ENCODE results near the gene DTX3. TPM values are rescaled to one million over a fixed set of nuclear protein-coding genes. Genes with fewer than 3 reads are reported as not detected.

Gene DTX3
- polyA plus RNA-seq, 3 donors = 0.08 to 1.3 TPM; not detected in 1

DNA sequence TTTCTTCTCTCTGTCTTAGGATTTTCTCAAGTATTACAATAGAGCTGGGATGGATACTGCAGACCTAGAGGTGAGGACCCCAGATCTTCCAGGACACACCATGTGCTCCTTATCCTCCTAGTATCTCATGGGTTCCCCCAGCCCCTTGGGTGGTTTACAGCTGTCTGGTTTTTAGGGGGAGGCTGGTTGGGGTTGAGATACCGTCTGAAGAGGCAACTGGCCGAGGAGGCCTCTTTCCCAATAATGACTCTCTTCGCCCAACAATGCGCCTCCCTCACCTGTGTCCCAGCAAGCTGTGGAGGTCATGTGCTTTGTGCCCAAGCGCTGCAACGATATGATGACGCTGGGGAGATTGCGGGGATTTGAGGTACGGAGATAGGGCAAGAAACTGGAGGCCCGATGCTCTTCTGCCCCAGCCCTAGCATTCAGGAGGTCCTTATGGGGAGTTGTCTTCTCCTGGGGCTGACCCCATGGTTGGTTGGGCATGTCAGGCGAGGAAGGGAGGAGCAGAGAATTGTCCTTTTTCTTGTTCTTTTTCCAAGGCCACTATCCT, 10.4 kb downstream of the DTX3 start:
- H3K9me3 Mint-ChIP-seq = peaks cover 0 to 14% (median 2%) of the 10 kb centered on the region in 7 donors
- Histone ChIP-seq H3K9ac (ENCODE audit: insufficient read depth, low read length, poor library complexity, severe bottlenecking) (no peak overlapping the region), H3K27me3 (ENCODE audit: control insufficient read depth in 2 of 2, insufficient read depth in 2 of 2, low read length in 2 of 2) (peaks cover 46 to 91% of the 10 kb centered on the region in 2 donors), H3K4me1 (ENCODE audit: control insufficient read depth in 1 of 2, insufficient read depth in 2 of 2, low read length in 2 of 2) (peaks cover 16 to 23% of the 10 kb centered on the region in 2 donors), H4K20me1 (ENCODE audit: insufficient read depth, low read length) (no peaks in the 10 kb centered on the region), H3K79me2 (ENCODE audit: insufficient read depth, low read length) (no peaks in the 10 kb centered on the region), H3K4me3 (replicated peaks in 1 of 3; ENCODE audit: low read depth in 2 of 3, low read length in 3 of 3) (no peak overlapping the region), H3K27ac (ENCODE audit: low read depth in 1 of 2, low read length in 2 of 2) (no peak overlapping the region), H2AFZ (ENCODE audit: insufficient read depth, low read depth, low read length, poor library complexity, severe bottlenecking) (no peak overlapping the region), H3K9me3 (replicated peaks in 1 of 2; ENCODE audit: control insufficient read depth in 1 of 2, insufficient read depth in 1 of 2, low read length in 2 of 2) (peaks cover 0 to 16% of the 10 kb centered on the region in 2 donors), H3K36me3 (replicated peaks in 1 of 2; ENCODE audit: control insufficient read depth in 1 of 2, insufficient read depth in 2 of 2, low read length in 2 of 2) (no peaks in the 10 kb centered on the region), H3K4me2 (replicated peaks; ENCODE audit: extremely low read depth, low read length, poor library complexity, severe bottlenecking) (no peak overlapping the region)
- WGBS (ENCODE audit: insufficient coverage) = 88% methylated on average over 11 of the region's 11 CpGs
- peaks cover 3 to 4% of the 10 kb centered on the region in 2 donors for H3K36me3 Mint-ChIP-seq
- H3K4me3 Mint-ChIP-seq = no peak overlapping the region
- peaks cover 19% of the 10 kb centered on the region for H3K4me1 Mint-ChIP-seq
- intact Hi-C loops (cut with micrococcal nuclease) = no loop called here
- peaks cover 81 to 93% (median 91%) of the 10 kb centered on the region in 3 donors for H3K27me3 Mint-ChIP-seq (ENCODE audit: low read depth in 3 of 3)
- H3K27ac Mint-ChIP-seq = no peak overlapping the region
- TF ChIP-seq, protein P1, sequence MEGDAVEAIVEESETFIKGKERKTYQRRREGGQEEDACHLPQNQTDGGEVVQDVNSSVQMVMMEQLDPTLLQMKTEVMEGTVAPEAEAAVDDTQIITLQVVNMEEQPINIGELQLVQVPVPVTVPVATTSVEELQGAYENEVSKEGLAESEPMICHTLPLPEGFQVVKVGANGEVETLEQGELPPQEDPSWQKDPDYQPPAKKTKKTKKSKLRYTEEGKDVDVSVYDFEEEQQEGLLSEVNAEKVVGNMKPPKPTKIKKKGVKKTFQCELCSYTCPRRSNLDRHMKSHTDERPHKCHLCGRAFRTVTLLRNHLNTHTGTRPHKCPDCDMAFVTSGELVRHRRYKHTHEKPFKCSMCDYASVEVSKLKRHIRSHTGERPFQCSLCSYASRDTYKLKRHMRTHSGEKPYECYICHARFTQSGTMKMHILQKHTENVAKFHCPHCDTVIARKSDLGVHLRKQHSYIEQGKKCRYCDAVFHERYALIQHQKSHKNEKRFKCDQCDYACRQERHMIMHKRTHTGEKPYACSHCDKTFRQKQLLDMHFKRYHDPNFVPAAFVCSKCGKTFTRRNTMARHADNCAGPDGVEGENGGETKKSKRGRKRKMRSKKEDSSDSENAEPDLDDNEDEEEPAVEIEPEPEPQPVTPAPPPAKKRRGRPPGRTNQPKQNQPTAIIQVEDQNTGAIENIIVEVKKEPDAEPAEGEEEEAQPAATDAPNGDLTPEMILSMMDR (IDR thresholded peaks at IDR 0.05) = no peak
- DNase-seq = no peak

DNA sequence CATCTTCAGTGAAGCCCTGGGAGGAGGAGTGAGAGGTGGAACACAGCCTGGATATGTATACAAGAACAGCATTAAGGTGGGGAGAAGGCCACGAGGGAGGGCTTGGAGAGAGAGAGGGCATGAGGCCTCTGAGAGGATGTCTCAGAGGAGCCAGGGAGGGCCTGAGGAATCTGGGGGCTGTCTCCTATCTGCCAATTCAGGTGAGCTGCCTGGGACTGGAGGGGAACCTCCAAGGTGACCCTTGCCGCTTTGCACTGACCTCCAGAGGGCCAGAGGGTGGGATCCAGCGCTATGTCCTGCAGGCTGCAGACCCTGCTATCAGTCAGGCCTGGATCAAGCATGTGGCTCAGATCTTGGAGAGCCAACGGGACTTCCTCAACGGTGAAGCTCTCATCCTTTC, 11.0 kb downstream of the DTX3 start:
- TF ChIP-seq, protein P1 (IDR thresholded peaks at IDR 0.05) = no peak
- DNase-seq = no peak
- no peak overlapping the region for H3K4me3 Mint-ChIP-seq
- H3K79me2 ChIP-seq (ENCODE audit: insufficient read depth, low read length) = no peaks in the 10 kb centered on the region
- H3K9me3 ChIP-seq (replicated peaks in 1 of 2; ENCODE audit: control insufficient read depth in 1 of 2, insufficient read depth in 1 of 2, low read length in 2 of 2) = peaks cover 0 to 23% of the 10 kb centered on the region in 2 donors
- H3K9me3 Mint-ChIP-seq = peaks cover 0 to 15% (median 5%) of the 10 kb centered on the region in 7 donors
- H3K4me1 ChIP-seq (ENCODE audit: control insufficient read depth in 1 of 2, insufficient read depth in 2 of 2, low read length in 2 of 2) = peaks cover 14 to 22% of the 10 kb centered on the region in 2 donors
- peaks cover 46 to 91% of the 10 kb centered on the region in 2 donors for H3K27me3 ChIP-seq (ENCODE audit: control insufficient read depth in 2 of 2, insufficient read depth in 2 of 2, low read length in 2 of 2)
- H4K20me1 ChIP-seq (ENCODE audit: insufficient read depth, low read length) = no peaks in the 10 kb centered on the region
- intact Hi-C loops (cut with micrococcal nuclease) = no loop called here
- peaks cover 81 to 93% (median 91%) of the 10 kb centered on the region in 3 donors for H3K27me3 Mint-ChIP-seq (ENCODE audit: low read depth in 3 of 3)
- no peak overlapping the region for H3K9ac ChIP-seq (ENCODE audit: insufficient read depth, low read length, poor library complexity, severe bottlenecking)
- H3K36me3 ChIP-seq (replicated peaks in 1 of 2; ENCODE audit: control insufficient read depth in 1 of 2, insufficient read depth in 2 of 2, low read length in 2 of 2) = no peaks in the 10 kb centered on the region
- no peak overlapping the region for H3K4me3 ChIP-seq (replicated peaks in 1 of 3; ENCODE audit: low read depth in 2 of 3, low read length in 3 of 3)
- H3K27ac ChIP-seq (ENCODE audit: low read depth in 1 of 2, low read length in 2 of 2) = no peak overlapping the region
- 97% methylated on average over 5 of the region's 5 CpGs for WGBS (ENCODE audit: insufficient coverage)
- peaks cover 6 to 7% of the 10 kb centered on the region in 2 donors for H3K36me3 Mint-ChIP-seq
- H3K4me2 ChIP-seq (replicated peaks; ENCODE audit: extremely low read depth, low read length, poor library complexity, severe bottlenecking) = no peak overlapping the region
- H3K4me1 Mint-ChIP-seq = peaks cover 21% of the 10 kb centered on the region
- H2AFZ ChIP-seq (ENCODE audit: insufficient read depth, low read depth, low read length, poor library complexity, severe bottlenecking) = no peak overlapping the region
- H3K27ac Mint-ChIP-seq = no peak overlapping the region
